ENCODE measurements around the gene OLIG1. TPM values are rescaled to one million over a fixed set of nuclear protein-coding genes. Genes with fewer than 3 reads are reported as not detected.

OLIG1 gene
- total and polyA plus RNA-seq, 2 of the 8 experiments (the other 6 are each of a cell fraction or from before 2014, with no cell fraction given) = 0.65 to 1.2 TPM

DNA sequence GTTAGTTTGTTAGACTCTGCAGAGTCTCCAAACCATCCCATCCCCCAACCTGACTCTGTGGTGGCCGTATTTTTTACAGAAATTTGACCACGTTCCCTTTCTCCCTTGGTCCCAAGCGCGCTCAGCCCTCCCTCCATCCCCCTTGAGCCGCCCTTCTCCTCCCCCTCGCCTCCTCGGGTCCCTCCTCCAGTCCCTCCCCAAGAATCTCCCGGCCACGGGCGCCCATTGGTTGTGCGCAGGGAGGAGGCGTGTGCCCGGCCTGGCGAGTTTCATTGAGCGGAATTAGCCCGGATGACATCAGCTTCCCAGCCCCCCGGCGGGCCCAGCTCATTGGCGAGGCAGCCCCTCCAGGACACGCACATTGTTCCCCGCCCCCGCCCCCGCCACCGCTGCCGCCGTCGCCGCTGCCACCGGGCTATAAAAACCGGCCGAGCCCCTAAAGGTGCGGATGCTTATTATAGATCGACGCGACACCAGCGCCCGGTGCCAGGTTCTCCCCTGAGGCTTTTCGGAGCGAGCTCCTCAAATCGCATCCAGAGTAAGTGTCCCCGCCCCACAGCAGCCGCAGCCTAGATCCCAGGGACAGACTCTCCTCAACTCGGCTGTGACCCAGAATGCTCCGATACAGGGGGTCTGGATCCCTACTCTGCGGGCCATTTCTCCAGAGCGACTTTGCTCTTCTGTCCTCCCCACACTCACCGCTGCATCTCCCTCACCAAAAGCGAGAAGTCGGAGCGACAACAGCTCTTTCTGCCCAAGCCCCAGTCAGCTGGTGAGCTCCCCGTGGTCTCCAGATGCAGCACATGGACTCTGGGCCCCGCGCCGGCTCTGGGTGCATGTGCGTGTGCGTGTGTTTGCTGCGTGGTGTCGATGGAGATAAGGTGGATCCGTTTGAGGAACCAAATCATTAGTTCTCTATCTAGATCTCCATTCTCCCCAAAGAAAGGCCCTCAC is 44.2 kb upstream of the OLIG1 start, which contains the start of gene OLIG2 (continued):
- TF ChIP-seq EP300 (IDR thresholded peaks at IDR 0.05; ENCODE audit: borderline replicate concordance in 1 of 2, low read depth in 2 of 2, low read length in 2 of 2) (no peak), ATF2 (IDR thresholded peaks at IDR 0.05; ENCODE audit: low read length) (no peak), JUN (IDR thresholded peaks at IDR 0.05; ENCODE audit: low read depth, low read length) (no peak), CTBP2 (IDR thresholded peaks at IDR 0.05; ENCODE audit: borderline replicate concordance, insufficient read depth, insufficient read length, low read length) (no peak), MAFK (IDR thresholded peaks at IDR 0.05; ENCODE audit: low read depth, low read length) (no peak), POLR2A (IDR thresholded peaks at IDR 0.05; ENCODE audit: control extremely low read depth in 1 of 2, low read depth in 2 of 2, low read length in 2 of 2) (no peak), POLR2AphosphoS5 (IDR thresholded peaks at IDR 0.05; ENCODE audit: low read depth, low read length) (no peak), CEBPB (IDR thresholded peaks at IDR 0.05; ENCODE audit: low read depth, low read length) (no peak), SIRT6 (IDR thresholded peaks at IDR 0.05; ENCODE audit: low read length) (no peak), SIN3A (conservative IDR thresholded peaks at IDR 0.05 in 1 of 2, IDR thresholded peaks at IDR 0.05 in 1 of 2; ENCODE audit: low read depth in 1 of 2, low read length in 2 of 2) (no peak), NRF1 (IDR thresholded peaks at IDR 0.05; ENCODE audit: low read depth, low read length) (peak; percentile 33; the same call in 1 of the 2 replicates), SP2 (IDR thresholded peaks at IDR 0.05; ENCODE audit: low read length) (no peak), E2F6 (IDR thresholded peaks at IDR 0.05) (peak; percentile 59), EZH2 (IDR thresholded peaks at IDR 0.05; ENCODE audit: low read depth, low read length, severe bottlenecking) (no peak), CHD1 (IDR thresholded peaks at IDR 0.05; ENCODE audit: low read depth, low read length) (no peak), JUND (IDR thresholded peaks at IDR 0.05; ENCODE audit: low read length) (peak; percentile 72), TAF1 (IDR thresholded peaks at IDR 0.05; ENCODE audit: low read depth, low read length) (no peak), POU5F1 (IDR thresholded peaks at IDR 0.05; ENCODE audit: low read depth, low read length) (no peak)
- TF ChIP-seq, protein P1, sequence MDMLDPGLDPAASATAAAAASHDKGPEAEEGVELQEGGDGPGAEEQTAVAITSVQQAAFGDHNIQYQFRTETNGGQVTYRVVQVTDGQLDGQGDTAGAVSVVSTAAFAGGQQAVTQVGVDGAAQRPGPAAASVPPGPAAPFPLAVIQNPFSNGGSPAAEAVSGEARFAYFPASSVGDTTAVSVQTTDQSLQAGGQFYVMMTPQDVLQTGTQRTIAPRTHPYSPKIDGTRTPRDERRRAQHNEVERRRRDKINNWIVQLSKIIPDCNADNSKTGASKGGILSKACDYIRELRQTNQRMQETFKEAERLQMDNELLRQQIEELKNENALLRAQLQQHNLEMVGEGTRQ (IDR thresholded peaks at IDR 0.05; ENCODE audit: low read length) = no peak
- TF ChIP-seq, protein P2, sequence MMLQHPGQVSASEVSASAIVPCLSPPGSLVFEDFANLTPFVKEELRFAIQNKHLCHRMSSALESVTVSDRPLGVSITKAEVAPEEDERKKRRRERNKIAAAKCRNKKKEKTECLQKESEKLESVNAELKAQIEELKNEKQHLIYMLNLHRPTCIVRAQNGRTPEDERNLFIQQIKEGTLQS (IDR thresholded peaks at IDR 0.05; ENCODE audit: insufficient read depth, low read depth, low read length) = no peak

Data from H1 (cell line).